Measurements from ENCODE around the gene PPARD. TPM values are rescaled to one million over a fixed set of nuclear protein-coding genes. Genes with fewer than 3 reads are reported as not detected.

PPARD gene
- total RNA-seq, 4 donors from 2014 or later, result 10.3 to 16.0 (median 13.3) TPM

- Histone ChIP-seq H3K4me1 (no peaks in the 10 kb centered on the region), H3K27me3 (no peaks in the 10 kb centered on the region), H3K36me3 (no peaks in the 10 kb centered on the region), H3K4me3 (no peak overlapping the region), H3K9me3 (no peaks in the 10 kb centered on the region), H3K27ac (no peak overlapping the region)
- ATAC-seq, result no peak
- TF ChIP-seq CTCF (IDR thresholded peaks at IDR 0.05) (no peak), POLR2AphosphoS5 (IDR thresholded peaks at IDR 0.05) (no peak), EP300 (IDR thresholded peaks at IDR 0.05) (no peak), POLR2A (IDR thresholded peaks at IDR 0.05) (no peak)
- 46 to 82% methylated on average over 2 to 4 of the region's 5 CpGs for WGBS, 2 donors (ENCODE audit: low coverage in 1 of 2)
Observed at GRCh38 chr6:35442693-35443092, 100.3 kb downstream of the PPARD start.

DNA sequence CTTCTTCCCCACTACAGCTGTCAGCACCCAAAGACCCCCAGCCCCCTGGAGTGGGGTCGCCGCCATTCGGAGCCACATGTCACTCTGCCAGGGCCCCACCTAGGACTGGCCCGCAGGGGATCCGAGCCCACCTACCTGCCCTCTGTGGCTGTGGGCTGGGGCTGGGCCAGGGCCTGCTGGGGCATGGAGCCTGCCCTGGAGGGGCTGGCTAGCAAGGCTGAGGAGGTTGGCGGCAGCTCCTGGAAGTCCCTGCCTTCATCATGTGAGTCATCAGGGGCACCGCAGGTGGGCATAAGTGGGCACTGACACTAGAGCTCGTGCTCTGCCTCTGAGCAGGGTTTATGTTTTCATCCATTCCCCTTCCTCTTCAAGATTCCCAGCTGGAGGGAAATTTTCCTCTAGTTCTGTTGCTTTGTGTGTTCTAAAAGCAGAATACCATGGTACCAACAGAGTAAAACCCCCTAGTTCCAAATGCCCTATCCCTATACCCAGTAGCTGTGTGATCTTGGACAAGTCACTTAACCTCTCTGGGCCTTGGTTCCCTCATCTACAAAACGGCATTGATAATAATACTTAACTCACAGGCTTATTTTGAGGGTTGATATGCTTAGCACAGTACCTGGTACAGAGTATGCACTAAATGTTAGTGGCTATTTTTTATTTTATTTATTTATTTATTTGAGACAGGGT lies 101.1 kb downstream of the PPARD start:
- Histone ChIP-seq H3K27me3 (no peaks in the 10 kb centered on the region), H3K4me3 (no peak overlapping the region), H3K9me3 (no peaks in the 10 kb centered on the region), H3K36me3 (no peaks in the 10 kb centered on the region), H3K4me1 (no peaks in the 10 kb centered on the region), H3K27ac (no peak overlapping the region)
- WGBS, 2 donors (ENCODE audit: low coverage in 1 of 2), result 73 to 81% methylated on average over 3 of the region's 9 CpGs
- TF ChIP-seq CTCF (IDR thresholded peaks at IDR 0.05), result no peak
- no peak for TF ChIP-seq POLR2AphosphoS5 (IDR thresholded peaks at IDR 0.05)
- TF ChIP-seq POLR2A (IDR thresholded peaks at IDR 0.05), result no peak
- no peak for TF ChIP-seq EP300 (IDR thresholded peaks at IDR 0.05)
- no peak for ATAC-seq

- Histone ChIP-seq H3K27ac (no peak overlapping the region), H3K4me1 (peaks cover 0 to 7% (median 0%) of the 10 kb centered on the region in 3 donors), H3K9me3 (no peaks in the 10 kb centered on the region), H3K4me3 (no peak overlapping the region), H3K27me3 (no peaks in the 10 kb centered on the region), H3K36me3 (no peaks in the 10 kb centered on the region)
- 88 to 92% methylated on average over 2 of the region's 7 CpGs for WGBS, 2 donors (ENCODE audit: low coverage in 1 of 2)
- TF ChIP-seq CTCF (IDR thresholded peaks at IDR 0.05) (no peak), POLR2A (IDR thresholded peaks at IDR 0.05) (no peak), EP300 (IDR thresholded peaks at IDR 0.05) (no peak), POLR2AphosphoS5 (IDR thresholded peaks at IDR 0.05) (no peak)
- no peak for ATAC-seq
Observed at GRCh38 chr6:35445691-35446090, 103.3 kb downstream of the PPARD start.

DNA sequence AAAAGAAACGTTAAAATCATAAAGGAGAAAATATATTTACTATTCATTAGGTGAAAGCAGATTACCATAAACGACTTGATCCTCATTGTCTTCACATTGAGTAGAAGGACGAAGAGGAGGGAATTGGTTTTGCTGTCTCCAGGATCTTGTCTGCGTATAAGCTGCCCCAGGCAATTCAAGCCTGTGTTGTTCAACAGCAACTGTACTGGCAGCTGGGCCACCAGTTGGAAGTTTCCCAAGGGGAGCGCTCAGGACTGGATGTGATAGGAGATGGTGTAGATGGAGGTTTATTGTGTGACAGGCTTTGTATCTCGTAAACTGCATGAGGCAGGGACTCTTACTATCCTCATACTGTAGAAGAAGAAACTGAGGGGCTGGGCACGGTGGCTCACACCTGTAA lies 105.8 kb downstream of the PPARD start:
- Histone ChIP-seq H3K27ac (no peak overlapping the region), H3K36me3 (no peaks in the 10 kb centered on the region), H3K4me3 (no peak overlapping the region), H3K27me3 (no peaks in the 10 kb centered on the region), H3K4me1 (peaks cover 0 to 27% (median 0%) of the 10 kb centered on the region in 3 donors), H3K9me3 (no peaks in the 10 kb centered on the region)
- ATAC-seq, result no peak
- TF ChIP-seq POLR2A (IDR thresholded peaks at IDR 0.05) (no peak), CTCF (IDR thresholded peaks at IDR 0.05) (no peak), EP300 (IDR thresholded peaks at IDR 0.05) (no peak), POLR2AphosphoS5 (IDR thresholded peaks at IDR 0.05) (no peak)
- WGBS, 2 donors (ENCODE audit: low coverage in 1 of 2), result 69% methylated on average over 7 of the region's 7 CpGs; no CpG with 5 or more reads in 1 of the 2 donors

GRCh38 chr6:35449287-35449881 lies 107.0 kb downstream of the PPARD start:
- no peaks in the 10 kb centered on the region for H3K9me3 ChIP-seq
- peak; percentile 61 for ATAC-seq
- H3K27ac ChIP-seq, result no peak overlapping the region
- no peak overlapping the region for H3K4me3 ChIP-seq
- 27% methylated on average over 7 of the region's 14 CpGs; no CpG with 5 or more reads in 1 of the 2 donors for WGBS, 2 donors (ENCODE audit: low coverage in 1 of 2)
- no peaks in the 10 kb centered on the region for H3K27me3 ChIP-seq
- H3K36me3 ChIP-seq, result no peaks in the 10 kb centered on the region
- peaks cover 0 to 39% (median 3%) of the 10 kb centered on the region in 3 donors for H3K4me1 ChIP-seq
- TF ChIP-seq EP300 (IDR thresholded peaks at IDR 0.05), result no peak
- no peak for TF ChIP-seq POLR2AphosphoS5 (IDR thresholded peaks at IDR 0.05)
- TF ChIP-seq POLR2A (IDR thresholded peaks at IDR 0.05), result no peak
- peak in 3 of 4 experiments; percentile 69 to 85 (median 70) for TF ChIP-seq CTCF (IDR thresholded peaks at IDR 0.05)

Measured in gastroesophageal sphincter (tissue), 4 donors.